H9 (cell line): ENCODE measurements around the gene CCSER2. TPM values are rescaled to one million over a fixed set of nuclear protein-coding genes. Genes with fewer than 3 reads are reported as not detected.

Experiments
- DNase-seq: peaks from one replicate; pipeline ENCODE4 v3.0.0-alpha.2; 2017
- H2AFZ ChIP-seq: one replicate; pipeline ENCODE4 v1.6.1; 2013; ENCODE audit warnings: mild to moderate bottlenecking, low read length, control low read depth, moderate library complexity
- H2AK5ac ChIP-seq: 2 replicates; pipeline ENCODE4 v1.6.1; 2013; ENCODE audit warnings: low read length, control low read depth, mixed read lengths; ENCODE audit not compliant: insufficient read length
- H2BK120ac ChIP-seq: one replicate; pipeline ENCODE4 v1.6.1; 2013; ENCODE audit warnings: low read depth, mild to moderate bottlenecking, low read length, control low read depth, inconsistent platforms; ENCODE audit not compliant: poor library complexity, severe bottlenecking
- H2BK12ac ChIP-seq: 2 replicates; pipeline ENCODE4 v1.6.1; 2013; ENCODE audit warnings: low read length, control low read depth, mixed read lengths, low read depth; ENCODE audit not compliant: insufficient read length
- H2BK15ac ChIP-seq: 2 replicates; pipeline ENCODE4 v1.6.1; 2013; ENCODE audit warnings: low read depth, low read length, control low read depth
- H2BK20ac ChIP-seq: one replicate; pipeline ENCODE4 v1.6.1; 2013; ENCODE audit warnings: low read depth, mild to moderate bottlenecking, low read length, control low read depth, inconsistent platforms; ENCODE audit not compliant: poor library complexity, severe bottlenecking
- H2BK5ac ChIP-seq: 2 replicates; pipeline ENCODE4 v1.6.1; 2013; ENCODE audit warnings: low read length, control low read depth, mixed read lengths; ENCODE audit not compliant: insufficient read length
- H3K14ac ChIP-seq: 2 replicates; pipeline ENCODE4 v1.6.1; 2013; ENCODE audit warnings: low read length, control low read depth; ENCODE audit not compliant: insufficient read depth
- H3K18ac ChIP-seq: 2 replicates; pipeline ENCODE4 v1.6.1; 2013; ENCODE audit warnings: low read depth, mild to moderate bottlenecking, mixed read lengths, low read length, control low read depth; ENCODE audit not compliant: insufficient read length
- H3K23ac ChIP-seq: 2 replicates; pipeline ENCODE4 v1.6.1; 2013; ENCODE audit warnings: low read length, control low read depth, mixed read lengths, low read depth; ENCODE audit not compliant: insufficient read length
- H3K23me2 ChIP-seq: 2 replicates; pipeline ENCODE4 v1.6.1; 2013; ENCODE audit warnings: low read depth, mild to moderate bottlenecking, mixed read lengths, low read length, control low read depth; ENCODE audit not compliant: insufficient read length, poor library complexity, severe bottlenecking
- H3K27ac ChIP-seq: 2 replicates; pipeline ENCODE4 v1.5.1; 2013; ENCODE audit warnings: low read length, control low read depth, mixed read lengths, low read depth; ENCODE audit not compliant: insufficient read length
- H3K27me3 ChIP-seq: 2 replicates; pipeline ENCODE4 v1.6.1; 2013; ENCODE audit warnings: low read length, control low read depth, inconsistent platforms; ENCODE audit not compliant: insufficient read depth
- H3K4ac ChIP-seq: 2 replicates; pipeline ENCODE4 v1.6.1; 2013; ENCODE audit warnings: low read depth, mild to moderate bottlenecking, control low read depth, inconsistent platforms, low read length, moderate library complexity
- H3K4me1 ChIP-seq: 2 replicates; pipeline ENCODE4 v1.6.1; 2013; ENCODE audit warnings: low read length, control low read depth, inconsistent platforms; ENCODE audit not compliant: insufficient read depth
- H3K4me2 ChIP-seq: 2 replicates; pipeline ENCODE4 v1.6.1; 2013; ENCODE audit warnings: low read length, control low read depth, mixed read lengths; ENCODE audit not compliant: insufficient read length, insufficient read depth
- H3K56ac ChIP-seq: 2 replicates; pipeline ENCODE4 v1.6.1; 2013; ENCODE audit warnings: low read depth, mild to moderate bottlenecking, mixed read lengths, low read length, control low read depth; ENCODE audit not compliant: insufficient read length
- H3K79me1 ChIP-seq: 2 replicates; pipeline ENCODE4 v1.6.1; 2013; ENCODE audit warnings: low read depth, mild to moderate bottlenecking, moderate library complexity, low read length, control low read depth, inconsistent platforms; ENCODE audit not compliant: insufficient read depth, poor library complexity, severe bottlenecking
- H3K79me2 ChIP-seq: 2 replicates; pipeline ENCODE4 v1.6.1; 2013; ENCODE audit warnings: low read length, control low read depth, inconsistent platforms; ENCODE audit not compliant: insufficient read depth
- H3K9ac ChIP-seq: 2 replicates; pipeline ENCODE4 v1.6.1; 2013; ENCODE audit warnings: low read length, control low read depth, mixed read lengths; ENCODE audit not compliant: insufficient read length; ENCODE audit errors: extremely low read depth
- H3K9me3 ChIP-seq: one replicate; pipeline ENCODE4 v1.6.1; 2013; ENCODE audit warnings: low read depth, low read length, inconsistent platforms; ENCODE audit not compliant: control insufficient read depth
- H3T11ph ChIP-seq: one replicate; pipeline ENCODE4 v1.6.1; 2013; ENCODE audit warnings: mild to moderate bottlenecking, low read length, control low read depth, inconsistent platforms
- H4K20me1 ChIP-seq: one replicate; pipeline ENCODE4 v1.6.1; 2013; ENCODE audit not compliant: control insufficient read depth, insufficient read length, insufficient read depth
- H4K5ac ChIP-seq: 2 replicates; pipeline ENCODE4 v1.6.1; 2013; ENCODE audit warnings: low read depth, mild to moderate bottlenecking, mixed read lengths, low read length, control low read depth; ENCODE audit not compliant: insufficient read length
- H4K8ac ChIP-seq: replicated peaks from 2 replicates; pipeline ENCODE4 v1.6.1; 2013; ENCODE audit warnings: low read length, control low read depth, mixed read lengths, low read depth; ENCODE audit not compliant: insufficient read length
- H4K91ac ChIP-seq: 2 replicates; pipeline ENCODE4 v1.6.1; 2013; ENCODE audit warnings: low read depth, mild to moderate bottlenecking, moderate library complexity, mixed read lengths, low read length, control low read depth; ENCODE audit not compliant: insufficient read length
- H3K27ac Mint-ChIP-seq, 3 experiments: 2 replicates in 2 of 3; 3 replicates in 1 of 3; pipeline ENCODE4 v1.8.0; 2020 to 2021; ENCODE audit warnings: mixed read lengths in 3 of 3, mild to moderate bottlenecking in 1 of 3, moderate library complexity in 1 of 3
- H3K27me3 Mint-ChIP-seq: 2 replicates; pipeline ENCODE4 v1.8.0; 2021; ENCODE audit warnings: low read depth, mild to moderate bottlenecking, moderate library complexity, mixed read lengths
- H3K36me3 Mint-ChIP-seq, 3 experiments: 2 replicates in 2 of 3; 3 replicates in 1 of 3; pipeline ENCODE4 v1.8.0; 2020 to 2021; ENCODE audit warnings: low read depth in 3 of 3, mixed read lengths in 3 of 3; ENCODE audit not compliant: insufficient read depth in 1 of 3
- H3K4me1 Mint-ChIP-seq, 2 experiments: 2 replicates each; pipeline ENCODE4 v1.8.0; 2020; ENCODE audit warnings: mixed read lengths in 2 of 2
- H3K4me3 Mint-ChIP-seq, 2 experiments: 2 replicates in 1 of 2; 3 replicates in 1 of 2; pipeline ENCODE4 v1.8.0; 2020 to 2021; ENCODE audit warnings: mild to moderate bottlenecking in 2 of 2, mixed read lengths in 2 of 2, moderate library complexity in 1 of 2
- H3K9me3 Mint-ChIP-seq, 2 experiments: 2 replicates in 1 of 2; 3 replicates in 1 of 2; pipeline ENCODE4 v1.8.0; 2020; ENCODE audit warnings: mild to moderate bottlenecking in 2 of 2, mixed read lengths in 2 of 2, moderate library complexity in 1 of 2
- total RNA-seq: library from RNA; stranded (reverse); gene quantifications from 2 replicates; pipeline ENCODE4 v1.2.1, GENCODE V29; 2021
- TF ChIP-seq, protein P1 (sequence below): fragments of 200-600 bp; sonication (generic); conservative IDR thresholded peaks from 3 replicates; pipeline ENCODE4 v1.8.0; 2021; ENCODE audit warnings: antibody characterized with exemption, mild to moderate bottlenecking

CCSER2 gene
- total RNA-seq, 1 experiment from 2014 or later = 22.2 TPM

DNA sequence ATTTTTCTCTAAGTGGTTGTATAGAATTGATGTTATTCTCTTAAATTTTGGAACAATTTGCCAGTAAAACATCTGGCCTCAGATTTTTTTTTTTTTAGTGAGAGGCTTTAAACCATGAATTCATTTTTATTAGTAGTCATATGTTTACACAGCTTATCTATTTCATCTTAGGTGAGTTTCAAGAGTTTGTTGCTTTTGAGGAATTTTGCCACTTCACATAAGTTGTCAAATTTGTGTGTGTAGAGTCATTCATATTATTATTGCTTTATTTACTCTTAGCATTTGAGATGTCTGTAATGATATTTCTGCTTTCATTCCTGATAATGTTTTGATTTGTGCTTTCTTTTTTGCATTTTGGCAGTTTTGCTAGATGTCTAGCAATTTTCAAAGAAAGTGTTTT, 132.1 kb downstream of the CCSER2 start:
- no peak overlapping the region for H3K27ac ChIP-seq
- no peak overlapping the region for H3K9ac ChIP-seq
- no peak overlapping the region for H3T11ph ChIP-seq
- H3K27me3 Mint-ChIP-seq = no peaks in the 10 kb centered on the region
- no peaks in the 10 kb centered on the region for H4K20me1 ChIP-seq
- H3K18ac ChIP-seq = no peak overlapping the region
- TF ChIP-seq, protein P1, sequence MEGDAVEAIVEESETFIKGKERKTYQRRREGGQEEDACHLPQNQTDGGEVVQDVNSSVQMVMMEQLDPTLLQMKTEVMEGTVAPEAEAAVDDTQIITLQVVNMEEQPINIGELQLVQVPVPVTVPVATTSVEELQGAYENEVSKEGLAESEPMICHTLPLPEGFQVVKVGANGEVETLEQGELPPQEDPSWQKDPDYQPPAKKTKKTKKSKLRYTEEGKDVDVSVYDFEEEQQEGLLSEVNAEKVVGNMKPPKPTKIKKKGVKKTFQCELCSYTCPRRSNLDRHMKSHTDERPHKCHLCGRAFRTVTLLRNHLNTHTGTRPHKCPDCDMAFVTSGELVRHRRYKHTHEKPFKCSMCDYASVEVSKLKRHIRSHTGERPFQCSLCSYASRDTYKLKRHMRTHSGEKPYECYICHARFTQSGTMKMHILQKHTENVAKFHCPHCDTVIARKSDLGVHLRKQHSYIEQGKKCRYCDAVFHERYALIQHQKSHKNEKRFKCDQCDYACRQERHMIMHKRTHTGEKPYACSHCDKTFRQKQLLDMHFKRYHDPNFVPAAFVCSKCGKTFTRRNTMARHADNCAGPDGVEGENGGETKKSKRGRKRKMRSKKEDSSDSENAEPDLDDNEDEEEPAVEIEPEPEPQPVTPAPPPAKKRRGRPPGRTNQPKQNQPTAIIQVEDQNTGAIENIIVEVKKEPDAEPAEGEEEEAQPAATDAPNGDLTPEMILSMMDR = no peak
- no peaks in the 10 kb centered on the region for H3K79me2 ChIP-seq
- no peaks in the 10 kb centered on the region for H3K23me2 ChIP-seq
- no peak overlapping the region for H2AK5ac ChIP-seq
- no peak overlapping the region for H3K4me3 Mint-ChIP-seq
- peaks cover 8 to 14% of the 10 kb centered on the region in 2 experiments for H3K9me3 Mint-ChIP-seq
- H3K23ac ChIP-seq = no peak overlapping the region
- no peaks in the 10 kb centered on the region for H3K9me3 ChIP-seq
- H3K14ac ChIP-seq = no peak overlapping the region
- H2BK5ac ChIP-seq = no peak overlapping the region
- no peak overlapping the region for H4K5ac ChIP-seq
- H2BK120ac ChIP-seq = no peak overlapping the region
- no peak overlapping the region for H3K4ac ChIP-seq
- no peak overlapping the region for H2BK20ac ChIP-seq
- H3K79me1 ChIP-seq = peaks cover 4% of the 10 kb centered on the region
- H2BK15ac ChIP-seq = no peak overlapping the region
- H3K27me3 ChIP-seq = no peaks in the 10 kb centered on the region
- no peak overlapping the region for H3K27ac Mint-ChIP-seq
- H2BK12ac ChIP-seq = no peak overlapping the region
- no peak overlapping the region for H3K56ac ChIP-seq
- H3K4me1 ChIP-seq = 0 out of 2 replicates have a peak, but pooled peaks cover 2% of the 10 kb centered on the region
- DNase-seq = no peak
- H4K91ac ChIP-seq = no peak overlapping the region
- no peak overlapping the region for H4K8ac ChIP-seq
- peaks cover 7 to 8% of the 10 kb centered on the region in 2 experiments for H3K4me1 Mint-ChIP-seq
- H3K4me2 ChIP-seq = no peak overlapping the region
- H3K36me3 Mint-ChIP-seq = peaks cover 14 to 22% (median 15%) of the 10 kb centered on the region in 3 experiments
- H2AFZ ChIP-seq = no peak overlapping the region
